OCI-LY7 (cell line): ENCODE data around the gene ANKRD13B.

Experiments
- EZH2phosphoT487 ChIP-seq: fragments of 200-600 bp; sonication (generic); IDR thresholded peaks from 2 replicates; pipeline ENCODE4 v1.6.1; 2018; ENCODE audit warnings: low read depth, borderline replicate concordance, mild to moderate bottlenecking, mixed run types, antibody characterized with exemption, low read length, moderate library complexity, mixed read lengths
- TF ChIP-seq, protein P1 (sequence below): fragments of 200-600 bp; sonication (generic); conservative IDR thresholded peaks from 2 replicates; pipeline ENCODE4 v1.5.1; 2014; ENCODE audit warnings: mild to moderate bottlenecking, antibody characterized with exemption, low read length, moderate library complexity, mixed read lengths

DNA sequence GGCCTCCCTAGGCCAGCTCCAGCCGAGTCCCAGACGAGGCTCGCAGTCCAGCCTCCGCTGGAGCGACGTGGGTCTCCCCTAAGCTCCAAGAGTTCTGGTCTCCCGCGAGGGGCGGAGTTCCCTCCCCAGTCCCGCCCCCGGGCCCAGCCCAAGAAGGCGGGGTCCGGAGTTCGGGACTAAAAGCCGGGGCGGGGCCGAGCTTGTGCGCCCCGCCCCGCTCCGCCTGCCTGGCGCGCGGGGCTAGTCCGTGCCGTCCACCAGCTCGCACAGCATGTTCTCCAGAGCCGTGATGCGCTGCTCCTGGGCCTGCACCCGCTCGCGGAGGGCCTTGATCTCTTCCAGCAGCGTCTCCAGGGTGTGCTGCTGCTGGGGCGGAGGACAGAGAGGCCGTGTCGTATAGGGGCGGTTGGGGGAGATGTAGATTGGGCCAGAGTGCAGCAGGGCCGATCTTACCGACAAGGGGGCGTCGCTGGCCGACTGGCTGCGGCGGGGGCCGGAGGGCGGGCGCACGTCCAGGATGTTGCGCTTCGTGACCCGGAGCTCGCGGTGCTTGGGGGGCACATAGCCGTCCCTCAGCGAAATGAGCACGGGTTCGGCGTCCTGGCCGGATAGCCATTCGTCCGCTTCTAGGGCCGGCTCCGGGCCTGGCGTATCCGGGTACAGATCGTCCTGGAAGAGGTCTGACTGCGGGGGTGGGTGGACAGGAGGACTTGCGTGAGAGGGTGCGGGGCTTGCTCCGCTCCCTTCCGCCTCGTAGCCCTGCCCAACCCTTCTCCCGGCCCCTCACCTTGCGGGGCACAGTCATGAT, 22.8 kb downstream of the ANKRD13B start:
- TF ChIP-seq, protein P1, sequence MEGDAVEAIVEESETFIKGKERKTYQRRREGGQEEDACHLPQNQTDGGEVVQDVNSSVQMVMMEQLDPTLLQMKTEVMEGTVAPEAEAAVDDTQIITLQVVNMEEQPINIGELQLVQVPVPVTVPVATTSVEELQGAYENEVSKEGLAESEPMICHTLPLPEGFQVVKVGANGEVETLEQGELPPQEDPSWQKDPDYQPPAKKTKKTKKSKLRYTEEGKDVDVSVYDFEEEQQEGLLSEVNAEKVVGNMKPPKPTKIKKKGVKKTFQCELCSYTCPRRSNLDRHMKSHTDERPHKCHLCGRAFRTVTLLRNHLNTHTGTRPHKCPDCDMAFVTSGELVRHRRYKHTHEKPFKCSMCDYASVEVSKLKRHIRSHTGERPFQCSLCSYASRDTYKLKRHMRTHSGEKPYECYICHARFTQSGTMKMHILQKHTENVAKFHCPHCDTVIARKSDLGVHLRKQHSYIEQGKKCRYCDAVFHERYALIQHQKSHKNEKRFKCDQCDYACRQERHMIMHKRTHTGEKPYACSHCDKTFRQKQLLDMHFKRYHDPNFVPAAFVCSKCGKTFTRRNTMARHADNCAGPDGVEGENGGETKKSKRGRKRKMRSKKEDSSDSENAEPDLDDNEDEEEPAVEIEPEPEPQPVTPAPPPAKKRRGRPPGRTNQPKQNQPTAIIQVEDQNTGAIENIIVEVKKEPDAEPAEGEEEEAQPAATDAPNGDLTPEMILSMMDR = no peak
- TF ChIP-seq EZH2phosphoT487 = no peak
